ENCODE data around the gene C1QB.

Gene C1QB

GRCh38 chr1:22652881-22653316, at the start of gene C1QB:
Gene C1QB (plus strand): TSS chr1:22653236. CDS start chr1:22659463, 6,227 bp downstream.
- no peak for TF ChIP-seq CTCF (IDR thresholded peaks at IDR 0.05; ENCODE audit: low read depth, low read length)
- H3K4me3 ChIP-seq (ENCODE audit: low read depth, low read length) = no peak within 1 kb of the TSS

GRCh38 chr1:22606161-22606560, 46.9 kb upstream of the C1QB start:
- TF ChIP-seq CTCF (IDR thresholded peaks at IDR 0.05; ENCODE audit: low read depth, low read length) = no peak
- no peak overlapping the region for H3K4me3 ChIP-seq (ENCODE audit: low read depth, low read length)

- no peak for TF ChIP-seq CTCF (IDR thresholded peaks at IDR 0.05; ENCODE audit: low read depth, low read length)
- no peak overlapping the region for H3K4me3 ChIP-seq (ENCODE audit: low read depth, low read length)
These were observed 45.9 kb upstream of the C1QB start for GRCh38 chr1:22607154-22607553.

GRCh38 chr1:22608361-22608760, 44.7 kb upstream of the C1QB start:
- H3K4me3 ChIP-seq (ENCODE audit: low read depth, low read length) = no peak overlapping the region
- no peak for TF ChIP-seq CTCF (IDR thresholded peaks at IDR 0.05; ENCODE audit: low read depth, low read length)

- H3K4me3 ChIP-seq (ENCODE audit: low read depth, low read length) = no peak overlapping the region
These were observed 43.7 kb upstream of the C1QB start for GRCh38 chr1:22609291-22609690.

GRCh38 chr1:22611530-22611947, 41.5 kb upstream of the C1QB start:
- no peak for TF ChIP-seq CTCF (IDR thresholded peaks at IDR 0.05; ENCODE audit: low read depth, low read length)

More at GRCh38 chr1:22609291-22609690, 43.7 kb upstream of the C1QB start:
- no peak for TF ChIP-seq CTCF (IDR thresholded peaks at IDR 0.05; ENCODE audit: low read depth, low read length)

GRCh38 chr1:22612671-22613571, 40.1 kb upstream of the C1QB start:
- no peak for TF ChIP-seq CTCF (IDR thresholded peaks at IDR 0.05; ENCODE audit: low read depth, low read length)
- H3K4me3 ChIP-seq (ENCODE audit: low read depth, low read length) = no peak overlapping the region

More at GRCh38 chr1:22611530-22611947, 41.5 kb upstream of the C1QB start:
- no peak overlapping the region for H3K4me3 ChIP-seq (ENCODE audit: low read depth, low read length)
